Left ventricle myocardium inferior (tissue), 1 donor: ENCODE data around the gene OXTR. TPM values are rescaled to one million over a fixed set of nuclear protein-coding genes. Genes with fewer than 3 reads are reported as not detected.

ENCODE experiments used
- DNase-seq: peaks from one replicate; pipeline ENCODE4 v3.0.0-alpha.2; 2020
- H3K27ac ChIP-seq: fragments of 200-600 bp; replicated peaks from 2 replicates; pipeline ENCODE4 v1.8.0; 2021
- H3K27me3 ChIP-seq: fragments of 200-600 bp; 2 replicates; pipeline ENCODE4 v1.8.0; 2021; ENCODE audit warnings: low read depth
- H3K36me3 ChIP-seq: fragments of 200-600 bp; 2 replicates; pipeline ENCODE4 v1.8.0; 2021
- H3K4me1 ChIP-seq: fragments of 200-600 bp; 2 replicates; pipeline ENCODE4 v1.8.0; 2021
- H3K4me3 ChIP-seq: fragments of 200-600 bp; 2 replicates; pipeline ENCODE4 v1.8.0; 2021; ENCODE audit warnings: mild to moderate bottlenecking, moderate library complexity
- H3K9me3 ChIP-seq: fragments of 200-600 bp; replicated peaks from 2 replicates; pipeline ENCODE4 v1.8.0; 2021
- CTCF ChIP-seq: fragments of 200-600 bp; IDR thresholded peaks from 2 replicates; pipeline ENCODE4 v1.8.0; 2021; ENCODE audit warnings: antibody characterized with exemption, mild to moderate bottlenecking, borderline replicate concordance
- intact Hi-C: fragments of 100-400 bp; cut with micrococcal nuclease; formaldehyde crosslinking; loops from one replicate; pipeline ENCODE4 v1.11.0; 2022
- total RNA-seq: library from RNA; stranded (reverse); fragmentation: NEBNext Ultra II Directional; extraction: Animal tissue kit (Norgen Biotek cat#: 25700); gene quantifications from one replicate; pipeline ENCODE4 v1.2.1, GENCODE V29; 2021
- donor health status: DM: no; HTN: yes; CAD: no; lungs with severe emphysema.

OXTR gene
- total RNA-seq, 1 donor from 2014 or later = 0.14 TPM

GRCh38 chr3:8777201-8777977 is 8.0 kb upstream of the OXTR start:
- intact Hi-C loops = no loop called here

GRCh38 chr3:8776406-8776805 is 7.0 kb upstream of the OXTR start:
- TF ChIP-seq CTCF = no peak
- no peaks in the 10 kb centered on the region for H3K36me3 ChIP-seq
- DNase-seq = no peak
- no peak overlapping the region for H3K4me3 ChIP-seq
- H3K27ac ChIP-seq = no peak overlapping the region
- H3K9me3 ChIP-seq = no peaks in the 10 kb centered on the region
- no peaks in the 10 kb centered on the region for H3K4me1 ChIP-seq
- H3K27me3 ChIP-seq = peaks cover 38% of the 10 kb centered on the region
- intact Hi-C loops = no loop called here

More at GRCh38 chr3:8777201-8777977, 8.0 kb upstream of the OXTR start:
- no peak for DNase-seq
- H3K36me3 ChIP-seq = no peaks in the 10 kb centered on the region
- H3K27ac ChIP-seq = no peak overlapping the region
- H3K9me3 ChIP-seq = no peaks in the 10 kb centered on the region
- H3K4me1 ChIP-seq = no peaks in the 10 kb centered on the region
- TF ChIP-seq CTCF = no peak
- peaks cover 33% of the 10 kb centered on the region for H3K27me3 ChIP-seq
- no peak overlapping the region for H3K4me3 ChIP-seq

- H3K4me3 ChIP-seq = no peak overlapping the region
- TF ChIP-seq CTCF = no peak
- H3K36me3 ChIP-seq = no peaks in the 10 kb centered on the region
- intact Hi-C loops = no loop called here
- DNase-seq = no peak
- peaks cover 41% of the 10 kb centered on the region for H3K27me3 ChIP-seq
- H3K27ac ChIP-seq = no peak overlapping the region
- H3K4me1 ChIP-seq = no peaks in the 10 kb centered on the region
- no peaks in the 10 kb centered on the region for H3K9me3 ChIP-seq
Measured at GRCh38 chr3:8775602-8776001, 6.2 kb upstream of the OXTR start.

GRCh38 chr3:8775181-8775580 is 5.8 kb upstream of the OXTR start:
- intact Hi-C loops = no loop called here
- no peak for DNase-seq
- Histone ChIP-seq H3K27me3 (peaks cover 46% of the 10 kb centered on the region), H3K36me3 (no peaks in the 10 kb centered on the region), H3K27ac (no peak overlapping the region), H3K9me3 (no peaks in the 10 kb centered on the region), H3K4me3 (no peak overlapping the region), H3K4me1 (no peaks in the 10 kb centered on the region)
- no peak for TF ChIP-seq CTCF

GRCh38 chr3:8773941-8774542 is 4.6 kb upstream of the OXTR start:
- Histone ChIP-seq H3K27me3 (peaks cover 56% of the 10 kb centered on the region), H3K4me3 (no peak overlapping the region), H3K4me1 (peaks cover 9% of the 10 kb centered on the region), H3K27ac (no peak overlapping the region), H3K36me3 (no peaks in the 10 kb centered on the region), H3K9me3 (no peaks in the 10 kb centered on the region)
- intact Hi-C loops = no loop called here
- DNase-seq = no peak
- TF ChIP-seq CTCF = no peak
